HEK293 (cell line): ENCODE data around the gene KRT82.

ENCODE experiments used
- CTCF ChIA-PET: fragments of 350-600 bp; formaldehyde crosslinking; extraction: SDS; loops from one replicate; lab custom pipeline; 2021; ENCODE audit warnings: antibody characterized with exemption; lab: Yijun Ruan, JAX
- POLR2A ChIA-PET: fragments of 300-600 bp; formaldehyde crosslinking; extraction: SDS; loops from one replicate; lab custom pipeline; 2020; ENCODE audit warnings: antibody characterized with exemption, inconsistent platforms; lab: Yijun Ruan, JAX
- H3K27ac ChIP-seq: fragments of 200-500 bp; sonication (Bioruptor generic); 2 replicates; pipeline ENCODE4 v1.5.1; 2014; ENCODE audit warnings: low read depth, low read length, control low read depth, inconsistent platforms; ENCODE audit errors: extremely low read depth
- H3K36me3 ChIP-seq, 2 experiments: fragments of 200-500 bp in 1 of 2; sonication (Bioruptor generic) in 1 of 2; 1 replicate in 1 of 2; 2 replicates in 1 of 2; pipeline ENCODE4 v1.5.1; 2014 to 2017; ENCODE audit warnings: inconsistent platforms in 2 of 2, low read length in 2 of 2; ENCODE audit not compliant: control insufficient read depth in 2 of 2, insufficient read depth in 1 of 2
- H3K4me1 ChIP-seq: fragments of 200-500 bp; sonication (Bioruptor generic); 2 replicates; pipeline ENCODE4 v1.5.1; 2014; ENCODE audit warnings: mild to moderate bottlenecking, low read length, inconsistent platforms; ENCODE audit not compliant: control insufficient read depth, insufficient read depth
- H3K4me3 ChIP-seq: 2 replicates; pipeline ENCODE4 v1.5.1; 2011; ENCODE audit warnings: low read depth, mild to moderate bottlenecking, control low read depth, low read length, moderate library complexity
- H3K9me3 ChIP-seq: fragments of 200-500 bp; sonication (Bioruptor generic); 2 replicates; pipeline ENCODE4 v1.5.1; 2014; ENCODE audit warnings: low read depth, low read length, inconsistent platforms; ENCODE audit not compliant: control insufficient read depth, insufficient read depth
- GLIS1 ChIP-seq: fragments of 450-650 bp; formaldehyde crosslinking; IDR thresholded peaks from 2 replicates; pipeline ENCODE4 v1.5.1; 2016; ENCODE audit warnings: missing biosample characterization, missing genetic modification characterization
- KLF8 ChIP-seq: fragments of 450-650 bp; formaldehyde crosslinking; IDR thresholded peaks from 2 replicates; pipeline ENCODE4 v1.5.1; 2016; ENCODE audit warnings: missing biosample characterization, missing genetic modification characterization
- RBAK ChIP-seq: fragments of 450-650 bp; formaldehyde crosslinking; IDR thresholded peaks from 2 replicates; pipeline ENCODE4 v1.5.1; 2016; ENCODE audit warnings: missing biosample characterization, missing genetic modification characterization
- REPIN1 ChIP-seq: fragments of 450-650 bp; formaldehyde crosslinking; IDR thresholded peaks from 2 replicates; pipeline ENCODE4 v1.5.1; 2017; ENCODE audit warnings: missing biosample characterization, missing genetic modification characterization, low read depth
- SCRT2 ChIP-seq: fragments of 450-650 bp; formaldehyde crosslinking; IDR thresholded peaks from 2 replicates; pipeline ENCODE4 v1.5.1; 2016; ENCODE audit warnings: missing biosample characterization, missing genetic modification characterization
- ZBTB48 ChIP-seq: fragments of 450-650 bp; formaldehyde crosslinking; IDR thresholded peaks from 2 replicates; pipeline ENCODE4 v1.5.1; 2016; ENCODE audit warnings: missing biosample characterization, missing genetic modification characterization
- ZFHX2 ChIP-seq: fragments of 450-650 bp; formaldehyde crosslinking; conservative IDR thresholded peaks from 2 replicates; pipeline ENCODE4 v1.5.1; 2016; ENCODE audit warnings: missing biosample characterization, missing genetic modification characterization
- ZNF155 ChIP-seq: fragments of 450-650 bp; formaldehyde crosslinking; IDR thresholded peaks from 2 replicates; pipeline ENCODE4 v1.5.1; 2016; ENCODE audit warnings: missing biosample characterization, missing genetic modification characterization
- ZNF174 ChIP-seq: fragments of 450-650 bp; formaldehyde crosslinking; IDR thresholded peaks from 2 replicates; pipeline ENCODE4 v1.5.0; 2017; ENCODE audit warnings: missing biosample characterization, mild to moderate bottlenecking, missing genetic modification characterization
- ZNF223 ChIP-seq: fragments of 450-650 bp; formaldehyde crosslinking; IDR thresholded peaks from 2 replicates; pipeline ENCODE4 v1.5.1; 2016; ENCODE audit warnings: missing biosample characterization, missing genetic modification characterization
- ZNF335 ChIP-seq: fragments of 450-650 bp; formaldehyde crosslinking; conservative IDR thresholded peaks from 2 replicates; pipeline ENCODE4 v1.5.1; 2016; ENCODE audit warnings: missing biosample characterization, missing genetic modification characterization
- ZNF48 ChIP-seq: fragments of 450-650 bp; formaldehyde crosslinking; IDR thresholded peaks from 2 replicates; pipeline ENCODE4 v1.5.1; 2016; ENCODE audit warnings: missing biosample characterization, missing genetic modification characterization
- TF ChIP-seq, protein P1 (sequence below): fragments of 450-650 bp; formaldehyde crosslinking; IDR thresholded peaks from 2 replicates; pipeline ENCODE4 v1.5.1; 2016; ENCODE audit warnings: missing biosample characterization, missing genetic modification characterization
- TF ChIP-seq, protein P2 (sequence below): fragments of 450-650 bp; formaldehyde crosslinking; IDR thresholded peaks from 2 replicates; pipeline ENCODE4 v1.5.1; 2016; ENCODE audit warnings: missing biosample characterization, missing genetic modification characterization
- TF ChIP-seq, protein P3 (sequence below): fragments of 450-650 bp; formaldehyde crosslinking; IDR thresholded peaks from 2 replicates; pipeline ENCODE4 v1.5.1; 2016; ENCODE audit warnings: missing biosample characterization, missing genetic modification characterization
- TF ChIP-seq, protein P4 (sequence below): fragments of 450-650 bp; formaldehyde crosslinking; IDR thresholded peaks from 2 replicates; pipeline ENCODE4 v1.5.0; 2017; ENCODE audit warnings: missing biosample characterization, missing genetic modification characterization, borderline replicate concordance
- TF ChIP-seq, protein P5 (sequence below): fragments of 450-650 bp; formaldehyde crosslinking; IDR thresholded peaks from 2 replicates; pipeline ENCODE4 v1.5.1; 2016; ENCODE audit warnings: missing biosample characterization, missing genetic modification characterization
- TF ChIP-seq, protein P6 (sequence below): fragments of 450-650 bp; formaldehyde crosslinking; IDR thresholded peaks from 2 replicates; pipeline ENCODE4 v1.5.1; 2016; ENCODE audit warnings: missing biosample characterization, missing genetic modification characterization, borderline replicate concordance

KRT82 gene

DNA sequence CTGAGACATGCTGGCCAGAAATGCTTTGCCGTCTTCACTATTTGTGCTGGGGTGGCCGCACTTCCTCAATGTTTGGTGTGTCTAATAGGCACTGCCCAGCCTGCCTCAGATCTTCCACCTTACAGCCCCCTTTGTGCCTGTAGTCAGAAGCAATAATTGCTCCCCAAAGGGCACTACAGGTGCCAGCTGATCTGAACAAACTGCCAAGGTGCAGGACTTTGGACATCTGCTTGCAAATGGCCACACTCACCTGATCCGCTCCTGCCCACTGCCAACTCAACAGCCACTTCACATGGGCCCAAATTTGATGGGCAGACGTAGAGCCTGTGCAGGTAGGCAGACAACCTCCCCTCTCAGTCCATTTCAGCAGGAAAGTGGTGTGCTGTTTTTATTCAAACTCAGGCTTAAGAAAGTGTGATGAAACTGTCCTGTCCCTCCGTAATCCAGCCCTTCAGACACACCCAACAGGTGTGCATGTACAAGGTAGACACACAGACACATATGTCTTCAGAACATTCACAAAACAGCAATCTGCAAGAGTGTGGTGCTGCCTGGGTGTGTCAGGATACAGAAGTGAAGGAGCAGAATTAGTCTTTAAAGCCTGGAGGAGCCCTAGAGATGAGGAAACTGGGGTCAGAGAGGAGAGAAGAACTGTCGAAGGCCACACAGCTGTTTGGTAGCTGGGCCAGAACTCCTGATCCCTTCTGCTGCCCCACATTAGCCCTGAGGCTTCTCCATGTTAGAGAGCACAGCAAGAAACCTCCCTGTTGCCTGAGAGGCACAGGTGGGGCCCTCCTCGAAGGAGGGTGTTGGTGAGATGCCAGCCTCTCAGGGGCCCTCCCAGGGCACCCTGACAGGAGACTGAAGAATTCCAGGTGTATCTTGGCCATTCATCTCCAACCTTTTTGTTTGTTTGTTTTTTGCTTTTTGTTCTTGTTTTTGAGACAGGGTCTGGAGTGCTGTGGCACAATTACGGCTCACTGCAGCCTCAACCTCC, 32.5 kb upstream of the KRT82 start:
- ChIA-PET CTCF (interaction anchor here (0.6 to 1.0 kb wide), 3 partner anchors 30 to 282 kb away, joined by 3 to 4 read pairs (median 3); no protein-coding TSS in a partner anchor), POLR2A (no interaction called here)
- Histone ChIP-seq H3K36me3 (no peaks in the 10 kb centered on the region), H3K4me3 (no peak overlapping the region), H3K4me1 (no peaks in the 10 kb centered on the region), H3K9me3 (no peaks in the 10 kb centered on the region), H3K27ac (no peak overlapping the region)
- TF ChIP-seq, protein P1, sequence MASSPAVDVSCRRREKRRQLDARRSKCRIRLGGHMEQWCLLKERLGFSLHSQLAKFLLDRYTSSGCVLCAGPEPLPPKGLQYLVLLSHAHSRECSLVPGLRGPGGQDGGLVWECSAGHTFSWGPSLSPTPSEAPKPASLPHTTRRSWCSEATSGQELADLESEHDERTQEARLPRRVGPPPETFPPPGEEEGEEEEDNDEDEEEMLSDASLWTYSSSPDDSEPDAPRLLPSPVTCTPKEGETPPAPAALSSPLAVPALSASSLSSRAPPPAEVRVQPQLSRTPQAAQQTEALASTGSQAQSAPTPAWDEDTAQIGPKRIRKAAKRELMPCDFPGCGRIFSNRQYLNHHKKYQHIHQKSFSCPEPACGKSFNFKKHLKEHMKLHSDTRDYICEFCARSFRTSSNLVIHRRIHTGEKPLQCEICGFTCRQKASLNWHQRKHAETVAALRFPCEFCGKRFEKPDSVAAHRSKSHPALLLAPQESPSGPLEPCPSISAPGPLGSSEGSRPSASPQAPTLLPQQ (tag by site-specific recombination), result peak; percentile 71
- TF ChIP-seq RBAK (tag by site-specific recombination) (no peak), ZNF48 (no peak), SCRT2 (tag by site-specific recombination) (peak; percentile 49), GLIS1 (tag by site-specific recombination) (peak; percentile 76)
- TF ChIP-seq, protein P2, sequence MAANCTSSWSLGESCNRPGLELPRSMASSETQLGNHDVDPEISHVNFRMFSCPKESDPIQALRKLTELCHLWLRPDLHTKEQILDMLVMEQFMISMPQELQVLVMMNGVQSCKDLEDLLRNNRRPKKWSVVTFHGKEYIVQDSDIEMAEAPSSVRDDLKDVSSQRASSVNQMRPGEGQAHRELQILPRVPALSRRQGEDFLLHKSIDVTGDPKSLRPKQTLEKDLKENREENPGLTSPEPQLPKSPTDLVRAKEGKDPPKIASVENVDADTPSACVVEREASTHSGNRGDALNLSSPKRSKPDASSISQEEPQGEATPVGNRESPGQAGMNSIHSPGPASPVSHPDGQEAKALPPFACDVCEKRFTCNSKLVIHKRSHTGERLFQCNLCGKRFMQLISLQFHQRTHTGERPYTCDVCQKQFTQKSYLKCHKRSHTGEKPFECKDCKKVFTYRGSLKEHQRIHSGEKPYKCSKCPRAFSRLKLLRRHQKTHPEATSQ (tag by site-specific recombination), result no peak

DNA sequence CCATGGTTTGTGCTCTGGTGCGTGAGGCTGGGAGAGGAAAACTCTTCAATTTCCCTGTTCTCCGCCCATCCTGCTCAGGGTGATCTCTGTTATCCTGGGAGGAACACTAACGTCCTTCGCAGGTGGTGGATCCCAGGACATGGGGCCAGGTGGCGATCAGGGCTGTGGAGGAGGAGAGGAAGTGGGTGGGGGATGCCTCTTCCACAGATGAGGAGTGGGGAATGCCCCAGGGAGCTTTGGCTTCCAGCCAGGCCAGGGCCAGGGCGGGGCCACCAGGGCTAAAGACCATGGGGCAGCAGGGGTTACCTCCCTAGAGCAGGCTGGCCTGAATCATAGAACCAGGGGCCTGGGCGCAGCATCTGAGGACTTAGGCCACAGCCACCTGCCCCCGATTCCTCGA, 31.4 kb upstream of the KRT82 start:
- no peaks in the 10 kb centered on the region for H3K9me3 ChIP-seq
- no peak overlapping the region for H3K4me3 ChIP-seq
- TF ChIP-seq ZFHX2 (tag by site-specific recombination), result peak; percentile 29; the same call in 1 of the 2 replicates
- TF ChIP-seq, protein P3, sequence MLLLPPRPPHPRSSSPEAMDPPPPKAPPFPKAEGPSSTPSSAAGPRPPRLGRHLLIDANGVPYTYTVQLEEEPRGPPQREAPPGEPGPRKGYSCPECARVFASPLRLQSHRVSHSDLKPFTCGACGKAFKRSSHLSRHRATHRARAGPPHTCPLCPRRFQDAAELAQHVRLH (tag by site-specific recombination), result no peak
- TF ChIP-seq, all 188 proteins: peak for 1
- no peaks in the 10 kb centered on the region for H3K36me3 ChIP-seq
- POLR2A ChIA-PET, result no interaction called here
- CTCF ChIA-PET, result no interaction called here
- H3K27ac ChIP-seq, result no peak overlapping the region
- no peaks in the 10 kb centered on the region for H3K4me1 ChIP-seq

DNA sequence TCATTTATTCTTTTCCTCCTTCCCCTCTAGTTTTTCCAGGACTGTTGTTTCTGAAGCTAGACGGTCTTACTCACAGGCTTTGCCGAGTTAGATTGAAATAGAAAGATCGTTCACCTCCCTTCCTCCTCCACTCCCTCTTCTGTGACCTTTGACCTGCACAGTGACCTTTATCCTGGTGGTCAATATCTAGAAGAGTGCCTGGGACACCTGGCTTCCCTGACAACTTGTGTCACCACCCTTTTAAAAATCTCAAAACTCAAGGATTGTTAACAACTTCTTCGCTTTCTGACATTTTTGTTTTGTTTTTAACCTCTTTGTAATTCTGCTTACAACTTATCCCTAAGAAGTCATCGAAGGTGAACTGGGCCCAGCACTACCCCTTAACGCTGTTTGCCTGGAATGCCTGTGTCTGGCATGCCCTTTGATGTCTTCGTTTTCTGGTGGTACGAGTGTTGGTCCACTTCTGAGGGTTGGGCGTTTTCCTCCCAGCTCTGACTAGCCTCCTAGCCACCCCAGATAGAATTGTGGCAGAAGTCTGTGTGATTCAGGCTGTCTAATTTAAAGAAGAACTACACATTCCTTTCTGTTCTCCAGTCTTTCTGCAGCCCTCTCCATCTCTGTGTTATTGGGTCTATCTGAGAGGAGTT, 30.8 kb upstream of the KRT82 start:
- ChIA-PET CTCF (interaction anchor here (0.6 kb wide), 1 partner anchor 28 kb away, joined by 3 read pairs; no protein-coding TSS in a partner anchor), POLR2A (no interaction called here)
- Histone ChIP-seq H3K36me3 (no peaks in the 10 kb centered on the region), H3K4me1 (no peaks in the 10 kb centered on the region), H3K27ac (no peak overlapping the region), H3K9me3 (no peaks in the 10 kb centered on the region), H3K4me3 (no peak overlapping the region)
- TF ChIP-seq REPIN1 (tag by site-specific recombination), result no peak
- TF ChIP-seq KLF8, result no peak
- TF ChIP-seq, protein P4, sequence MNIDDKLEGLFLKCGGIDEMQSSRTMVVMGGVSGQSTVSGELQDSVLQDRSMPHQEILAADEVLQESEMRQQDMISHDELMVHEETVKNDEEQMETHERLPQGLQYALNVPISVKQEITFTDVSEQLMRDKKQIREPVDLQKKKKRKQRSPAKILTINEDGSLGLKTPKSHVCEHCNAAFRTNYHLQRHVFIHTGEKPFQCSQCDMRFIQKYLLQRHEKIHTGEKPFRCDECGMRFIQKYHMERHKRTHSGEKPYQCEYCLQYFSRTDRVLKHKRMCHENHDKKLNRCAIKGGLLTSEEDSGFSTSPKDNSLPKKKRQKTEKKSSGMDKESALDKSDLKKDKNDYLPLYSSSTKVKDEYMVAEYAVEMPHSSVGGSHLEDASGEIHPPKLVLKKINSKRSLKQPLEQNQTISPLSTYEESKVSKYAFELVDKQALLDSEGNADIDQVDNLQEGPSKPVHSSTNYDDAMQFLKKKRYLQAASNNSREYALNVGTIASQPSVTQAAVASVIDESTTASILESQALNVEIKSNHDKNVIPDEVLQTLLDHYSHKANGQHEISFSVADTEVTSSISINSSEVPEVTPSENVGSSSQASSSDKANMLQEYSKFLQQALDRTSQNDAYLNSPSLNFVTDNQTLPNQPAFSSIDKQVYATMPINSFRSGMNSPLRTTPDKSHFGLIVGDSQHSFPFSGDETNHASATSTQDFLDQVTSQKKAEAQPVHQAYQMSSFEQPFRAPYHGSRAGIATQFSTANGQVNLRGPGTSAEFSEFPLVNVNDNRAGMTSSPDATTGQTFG (tag by site-specific recombination), result no peak
- no peak for TF ChIP-seq ZBTB48 (tag by site-specific recombination)
- TF ChIP-seq, protein P5, sequence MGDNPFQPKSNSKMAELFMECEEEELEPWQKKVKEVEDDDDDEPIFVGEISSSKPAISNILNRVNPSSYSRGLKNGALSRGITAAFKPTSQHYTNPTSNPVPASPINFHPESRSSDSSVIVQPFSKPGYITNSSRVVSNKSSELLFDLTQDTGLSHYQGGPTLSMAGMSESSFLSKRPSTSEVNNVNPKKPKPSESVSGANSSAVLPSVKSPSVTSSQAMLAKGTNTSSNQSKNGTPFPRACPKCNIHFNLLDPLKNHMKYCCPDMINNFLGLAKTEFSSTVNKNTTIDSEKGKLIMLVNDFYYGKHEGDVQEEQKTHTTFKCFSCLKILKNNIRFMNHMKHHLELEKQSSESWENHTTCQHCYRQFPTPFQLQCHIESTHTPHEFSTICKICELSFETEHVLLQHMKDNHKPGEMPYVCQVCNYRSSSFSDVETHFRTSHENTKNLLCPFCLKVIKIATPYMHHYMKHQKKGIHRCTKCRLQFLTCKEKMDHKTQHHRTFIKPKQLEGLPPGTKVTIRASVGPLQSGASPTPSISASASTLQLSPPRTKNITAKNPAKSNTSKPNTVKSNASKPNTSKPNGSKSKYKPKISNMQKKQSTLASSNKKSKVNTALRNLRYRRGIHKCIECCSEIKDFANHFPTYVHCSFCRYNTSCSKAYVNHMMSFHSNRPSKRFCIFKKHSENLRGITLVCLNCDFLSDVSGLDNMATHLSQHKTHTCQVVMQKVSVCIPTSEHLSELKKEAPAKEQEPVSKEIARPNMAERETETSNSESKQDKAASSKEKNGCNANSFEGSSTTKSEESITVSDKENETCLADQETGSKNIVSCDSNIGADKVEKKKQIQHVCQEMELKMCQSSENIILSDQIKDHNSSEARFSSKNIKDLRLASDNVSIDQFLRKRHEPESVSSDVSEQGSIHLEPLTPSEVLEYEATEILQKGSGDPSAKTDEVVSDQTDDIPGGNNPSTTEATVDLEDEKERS (tag by site-specific recombination), result no peak
- TF ChIP-seq ZNF174 (tag by site-specific recombination), result no peak
- no peak for TF ChIP-seq ZNF335
- no peak for TF ChIP-seq ZNF223 (tag by site-specific recombination)
- TF ChIP-seq, protein P6, sequence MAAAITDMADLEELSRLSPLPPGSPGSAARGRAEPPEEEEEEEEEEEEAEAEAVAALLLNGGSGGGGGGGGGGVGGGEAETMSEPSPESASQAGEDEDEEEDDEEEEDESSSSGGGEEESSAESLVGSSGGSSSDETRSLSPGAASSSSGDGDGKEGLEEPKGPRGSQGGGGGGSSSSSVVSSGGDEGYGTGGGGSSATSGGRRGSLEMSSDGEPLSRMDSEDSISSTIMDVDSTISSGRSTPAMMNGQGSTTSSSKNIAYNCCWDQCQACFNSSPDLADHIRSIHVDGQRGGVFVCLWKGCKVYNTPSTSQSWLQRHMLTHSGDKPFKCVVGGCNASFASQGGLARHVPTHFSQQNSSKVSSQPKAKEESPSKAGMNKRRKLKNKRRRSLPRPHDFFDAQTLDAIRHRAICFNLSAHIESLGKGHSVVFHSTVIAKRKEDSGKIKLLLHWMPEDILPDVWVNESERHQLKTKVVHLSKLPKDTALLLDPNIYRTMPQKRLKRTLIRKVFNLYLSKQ (tag by site-specific recombination), result no peak
- no peak for TF ChIP-seq ZNF155
